ENCODE results near the gene ELMO1. TPM values are rescaled to one million over a fixed set of nuclear protein-coding genes. Genes with fewer than 3 reads are reported as not detected.
"Not testable (repeated sequence)": the region's sequence is repeated elsewhere in the genome, so short reads cannot be mapped to it uniquely, and the experiment has no call there.

The ELMO1 gene
- total RNA-seq, 1 donor = 508 TPM

DNA sequence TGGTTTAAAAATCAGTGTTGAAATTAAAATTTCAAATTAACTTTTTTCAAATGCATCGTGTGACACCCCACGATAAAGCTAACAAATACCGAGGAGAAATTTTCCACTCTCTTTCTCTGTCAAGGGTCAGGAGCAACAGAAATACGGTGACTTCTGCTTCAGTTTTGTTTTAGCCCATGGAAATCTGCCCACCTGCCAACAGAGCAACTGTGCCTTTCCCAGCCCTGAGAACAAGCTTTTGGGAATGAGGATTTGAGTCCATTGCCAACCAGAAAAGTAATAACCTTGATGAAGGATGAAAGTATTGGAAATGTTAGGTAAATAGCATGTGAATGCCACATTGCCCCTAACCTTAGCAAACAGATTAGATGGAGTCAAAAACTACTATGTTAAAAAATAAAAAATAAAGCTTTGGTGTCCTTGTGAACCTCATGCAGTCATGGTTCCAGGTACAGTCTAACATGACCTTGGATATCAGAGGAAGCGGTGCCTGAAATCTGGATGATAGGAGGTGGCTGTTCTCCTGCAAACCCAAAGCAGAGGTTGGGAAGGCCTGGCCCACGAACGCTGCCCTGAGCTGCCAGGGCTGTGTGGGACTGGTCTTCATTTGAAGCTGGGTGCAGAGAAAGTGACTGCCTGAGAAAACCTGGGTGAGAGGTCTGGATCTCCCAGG lies 296.8 kb downstream of the ELMO1 start:
- no peak for DNase-seq (ENCODE audit: low read depth in 2 of 3, low spot score in 2 of 3)

DNA sequence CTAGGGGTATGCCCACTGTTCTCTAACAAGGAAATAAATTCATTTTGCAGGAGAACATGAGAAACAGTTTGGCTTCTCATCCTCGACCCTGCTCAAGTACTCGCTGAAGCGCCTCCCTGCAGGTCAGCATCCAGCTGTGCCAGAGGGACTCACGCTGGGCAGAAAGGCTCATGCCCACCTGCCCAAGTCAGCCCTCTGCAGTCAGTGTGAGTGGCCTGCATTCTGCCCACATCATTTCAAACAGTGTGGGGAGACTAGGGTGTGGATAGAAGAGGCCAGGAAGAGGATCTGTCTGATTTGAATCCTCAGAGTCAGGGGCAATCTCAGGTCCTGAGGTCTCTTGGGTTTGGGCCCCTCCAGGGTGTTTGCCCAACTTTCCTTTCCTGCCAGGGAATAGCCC lies 297.8 kb downstream of the ELMO1 start:
- no peak for DNase-seq (ENCODE audit: low read depth in 2 of 3, low spot score in 2 of 3)

DNA sequence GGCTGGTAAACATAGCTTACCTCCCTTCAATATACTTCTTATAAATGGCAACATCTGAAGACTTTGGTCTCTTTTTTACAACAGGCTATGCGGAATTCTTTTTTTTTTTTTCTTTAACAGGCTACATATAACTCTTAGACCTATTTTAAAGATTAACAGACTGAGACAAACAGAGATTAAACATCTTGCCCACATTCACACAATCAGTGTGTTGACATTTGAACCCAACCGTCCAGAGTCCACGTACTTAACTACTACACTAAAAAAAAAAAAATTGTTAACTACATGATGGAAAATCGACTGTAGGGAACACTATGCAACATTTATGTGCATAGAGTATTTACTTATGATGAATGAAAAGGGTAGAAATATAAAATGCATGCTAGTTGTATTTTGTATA lies 298.5 kb downstream of the ELMO1 start:
- no peak for DNase-seq (ENCODE audit: low read depth in 2 of 3, low spot score in 2 of 3)

DNA sequence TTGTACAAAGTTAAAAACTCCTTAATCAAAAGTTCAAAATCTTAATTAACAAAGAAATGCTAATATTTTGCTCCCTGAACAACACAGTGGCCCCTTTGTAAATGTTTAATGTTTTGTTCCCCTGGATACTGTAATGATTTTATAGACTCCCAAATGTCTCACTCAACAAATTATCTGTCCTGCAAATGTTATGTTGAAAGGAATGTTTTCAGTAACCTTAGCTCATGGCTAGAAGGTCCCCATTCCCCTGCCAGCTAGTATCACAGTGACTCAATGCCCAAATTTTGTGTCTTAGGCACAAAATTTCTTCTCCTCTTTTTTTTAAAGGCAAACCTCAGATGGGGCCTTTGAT lies 298.9 kb downstream of the ELMO1 start:
- DNase-seq (ENCODE audit: low read depth in 2 of 3, low spot score in 2 of 3) = no peak

DNA sequence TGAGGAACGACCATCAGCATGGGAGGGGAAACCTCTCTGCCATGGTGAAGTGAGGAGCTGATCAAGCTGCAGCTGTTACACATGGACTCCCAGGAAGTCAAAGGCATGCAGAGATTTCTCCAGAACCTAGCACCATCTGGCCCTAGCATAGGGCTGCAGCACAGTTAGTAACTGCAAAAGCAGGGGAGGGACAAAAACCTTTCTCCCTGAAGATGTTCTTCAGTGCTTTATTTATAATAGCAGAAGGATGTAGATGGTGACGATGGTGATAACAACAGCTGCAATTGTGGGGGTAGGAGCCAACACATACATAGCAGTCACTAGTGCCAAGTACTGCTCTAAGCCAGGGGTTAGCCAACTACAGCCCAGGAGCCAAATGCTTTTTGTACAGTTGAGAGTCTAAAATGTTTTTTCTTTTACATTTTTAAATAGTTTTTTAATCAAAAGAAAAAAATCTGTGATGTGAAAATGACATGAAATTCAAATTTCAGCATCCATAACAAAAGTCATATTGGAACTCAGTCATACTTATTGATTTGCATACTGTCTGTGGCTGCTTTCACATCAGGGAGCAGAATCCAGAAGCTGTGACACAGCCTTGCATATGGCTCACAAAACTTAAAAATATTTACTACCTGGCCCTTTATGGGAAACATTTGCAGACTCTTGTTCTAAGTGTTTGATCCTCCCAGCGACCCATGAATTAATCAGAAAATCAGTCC lies 299.5 kb downstream of the ELMO1 start:
- DNase-seq (ENCODE audit: low read depth in 2 of 3, low spot score in 2 of 3) = no peak

DNA sequence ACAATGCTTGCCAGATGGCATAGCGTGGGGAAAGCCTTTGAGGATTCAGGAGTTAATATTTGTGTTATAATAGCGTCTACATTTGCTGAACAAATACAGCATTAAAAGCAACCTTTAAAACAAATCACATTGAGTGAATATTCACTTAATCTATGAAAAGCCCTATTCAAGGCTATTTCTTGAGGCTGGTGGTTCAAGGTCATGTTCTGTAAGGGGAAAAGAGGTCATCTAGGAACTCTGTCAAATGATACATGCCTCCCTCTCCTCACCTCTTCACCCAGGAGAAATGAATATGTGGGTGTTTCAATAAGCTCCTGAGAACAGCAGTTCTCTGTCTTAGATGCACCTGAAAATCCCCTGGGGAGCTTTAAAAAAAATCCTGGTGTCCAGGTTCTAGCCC lies 303.0 kb downstream of the ELMO1 start:
- DNase-seq (ENCODE audit: low read depth in 2 of 3, low spot score in 2 of 3) = no peak

DNA sequence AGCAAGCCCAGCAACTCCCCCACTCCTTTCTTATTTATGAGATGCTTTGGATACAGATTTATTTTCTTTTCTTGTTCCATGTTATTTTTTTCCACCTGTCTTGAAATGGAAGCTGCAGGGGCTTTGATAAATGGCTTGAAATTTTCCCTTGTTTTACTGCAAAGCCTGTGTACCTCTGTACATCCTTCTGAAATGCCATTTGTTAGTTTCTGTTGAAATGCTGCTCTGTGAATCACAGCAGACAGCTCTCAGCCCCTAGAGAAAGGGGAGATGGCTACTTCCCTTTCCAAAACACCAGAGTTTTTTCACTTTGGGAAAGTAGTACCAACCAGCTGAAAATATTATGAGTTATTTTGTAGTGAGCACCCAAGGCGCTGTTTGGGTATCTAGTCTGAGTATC lies 304.2 kb downstream of the ELMO1 start:
- DNase-seq (ENCODE audit: low read depth in 2 of 3, low spot score in 2 of 3) = no peak

DNA sequence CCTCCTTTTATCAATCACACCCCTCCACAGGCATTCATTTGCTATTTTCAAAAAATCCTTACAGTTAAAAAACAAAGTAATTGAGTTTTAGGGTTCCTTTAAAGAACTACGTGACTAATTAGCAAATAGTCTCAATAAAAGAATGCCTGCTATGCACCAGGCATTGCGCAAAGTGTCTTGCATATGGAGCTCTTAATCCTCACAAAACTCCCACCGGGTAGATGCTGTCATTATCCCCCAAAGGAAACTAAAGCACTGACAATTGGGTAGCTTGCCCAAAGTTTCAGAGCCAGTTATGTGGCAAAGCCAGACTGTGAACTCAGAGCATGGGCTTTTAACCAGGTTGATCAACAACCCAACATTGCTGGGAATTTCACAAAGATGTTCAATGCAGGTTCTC lies 305.7 kb downstream of the ELMO1 start:
- DNase-seq (ENCODE audit: low read depth in 2 of 3, low spot score in 2 of 3) = no peak

DNA sequence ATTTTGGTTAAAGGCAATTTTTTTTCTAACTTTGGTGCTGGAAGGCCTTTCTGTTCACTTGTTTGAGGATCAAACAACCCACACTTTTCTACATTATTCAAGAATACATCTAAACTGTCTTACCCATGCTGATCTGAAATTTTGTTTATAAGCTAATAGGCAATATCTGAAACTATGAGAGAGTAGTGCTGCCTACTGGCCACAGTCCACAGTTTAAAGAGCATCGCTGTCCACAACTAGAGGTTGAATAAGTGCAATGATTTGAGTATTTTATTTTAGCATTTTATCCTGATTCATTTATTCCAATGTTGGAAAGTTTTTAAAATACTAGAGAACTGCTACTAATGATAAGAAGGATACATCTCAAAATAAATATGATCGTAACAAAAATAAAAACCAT lies 306.9 kb downstream of the ELMO1 start:
- no peak for DNase-seq (ENCODE audit: low read depth in 2 of 3, low spot score in 2 of 3)

DNA sequence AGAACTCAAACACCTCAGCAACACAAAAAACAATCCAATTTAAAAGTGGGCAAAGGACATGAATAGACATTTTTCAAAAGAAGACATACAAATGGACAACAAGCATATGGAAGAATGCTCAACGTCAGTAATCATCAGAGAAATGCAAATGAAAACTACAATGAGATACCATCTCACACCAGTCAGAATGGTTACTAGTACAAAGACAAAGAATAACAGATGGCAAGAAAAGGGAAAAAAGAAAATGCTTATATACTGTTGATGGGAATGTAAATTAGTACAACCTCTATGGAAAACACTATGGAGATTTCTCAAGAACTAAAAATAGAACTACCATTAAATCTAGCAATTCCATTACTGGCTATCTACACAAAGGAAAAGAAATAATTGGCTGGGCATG lies 314.8 kb downstream of the ELMO1 start:
- not testable (repeated sequence) for DNase-seq (ENCODE audit: low read depth in 2 of 3, low spot score in 2 of 3)

DNA sequence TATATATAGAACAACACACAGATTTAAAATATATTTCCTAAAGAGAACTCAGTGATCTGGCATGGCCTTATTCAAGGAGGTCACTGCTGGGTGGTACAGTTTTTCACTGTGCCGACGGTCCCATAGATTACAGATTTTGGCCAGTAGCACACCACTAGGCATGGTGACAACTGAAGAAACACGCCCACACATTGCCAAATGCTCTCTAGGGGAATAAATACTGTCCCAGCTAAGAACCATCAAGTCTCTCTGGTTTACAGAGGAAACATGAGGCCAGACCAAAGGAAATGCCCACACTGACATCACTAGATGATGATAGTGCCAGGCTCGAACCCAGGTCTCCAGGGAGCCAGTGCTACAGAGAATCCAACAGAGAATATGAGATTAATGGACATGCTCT lies 316.8 kb downstream of the ELMO1 start:
- DNase-seq (ENCODE audit: low read depth in 2 of 3, low spot score in 2 of 3) = no peak

DNA sequence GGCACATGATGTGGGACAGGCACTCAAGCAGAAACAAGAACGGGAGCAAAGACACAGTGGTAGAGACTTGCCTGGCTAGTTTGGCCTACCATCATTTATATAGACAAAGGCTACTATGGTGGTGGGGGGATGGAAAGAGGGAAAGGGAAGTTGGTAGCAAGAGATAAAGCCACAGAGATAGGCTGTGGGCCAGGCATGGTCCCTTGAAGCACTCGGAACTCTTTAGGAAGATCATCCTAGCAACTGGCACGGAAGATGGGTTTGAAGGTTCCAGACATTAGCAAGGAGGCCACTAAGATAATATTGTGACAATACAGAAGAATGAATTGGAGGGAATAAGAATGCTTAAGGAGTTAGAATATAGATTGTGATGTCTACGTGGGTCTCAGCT lies 319.6 kb downstream of the ELMO1 start:
- DNase-seq (ENCODE audit: low read depth in 2 of 3, low spot score in 2 of 3) = peak in 2 of 3 donors; percentile 17 to 44

DNA sequence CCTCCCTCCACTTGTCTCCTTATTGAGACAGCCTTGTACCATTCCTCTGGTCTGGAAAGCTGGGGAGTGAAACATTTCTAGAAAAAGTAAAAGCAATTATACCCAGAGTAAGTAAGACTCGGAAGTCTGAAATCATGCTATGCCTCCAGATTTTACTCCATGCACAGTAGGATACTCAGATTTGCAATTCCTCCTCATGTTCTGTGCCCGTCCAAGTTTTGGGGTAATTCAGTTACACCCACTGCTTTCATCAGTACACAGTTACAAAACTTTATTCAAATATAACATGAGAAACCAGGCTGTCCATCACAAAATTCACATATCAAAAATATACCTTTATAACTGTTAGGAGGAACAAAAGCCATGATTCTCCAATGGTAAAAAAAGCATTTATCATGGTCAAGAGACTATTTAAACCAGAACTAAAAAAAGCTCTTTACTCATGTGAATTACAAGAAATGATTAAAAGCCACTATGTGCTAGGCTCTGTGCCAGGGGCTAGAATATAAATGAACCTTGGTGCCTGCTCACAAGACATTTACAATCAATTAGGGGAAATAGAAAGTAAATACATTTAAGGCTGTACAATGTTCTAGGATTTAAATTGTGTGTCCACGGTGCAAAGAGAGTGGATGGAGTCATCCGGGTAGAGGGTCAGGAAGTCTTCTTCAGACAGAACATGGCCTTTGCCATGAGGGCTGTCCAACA lies 320.2 kb downstream of the ELMO1 start:
- DNase-seq (ENCODE audit: low read depth in 2 of 3, low spot score in 2 of 3) = no peak

DNA sequence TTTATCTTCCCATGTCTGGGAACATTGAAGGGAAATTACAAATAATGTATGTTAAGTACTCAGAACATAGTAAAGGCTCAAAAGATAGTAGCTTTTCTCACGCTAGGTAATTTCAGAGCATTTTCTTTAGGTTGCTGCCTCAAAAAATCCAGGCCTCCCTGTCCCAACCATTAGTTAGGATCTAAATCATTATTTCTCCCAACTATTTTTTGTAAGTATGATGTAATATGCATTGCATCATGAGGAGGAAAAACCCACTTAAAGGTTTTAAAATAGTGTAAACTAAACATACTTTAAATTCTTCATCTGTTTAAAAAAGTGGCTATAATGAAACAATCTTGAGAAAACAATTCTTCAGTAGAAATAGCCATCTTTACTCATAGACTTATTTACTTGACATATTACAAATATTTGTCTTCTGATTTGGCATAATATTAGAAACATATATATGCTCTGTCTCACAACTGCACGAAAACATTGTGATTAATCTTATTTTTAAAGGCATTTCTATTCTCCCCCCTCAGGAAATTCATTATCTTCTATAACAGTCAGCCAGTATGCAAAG lies 329.3 kb downstream of the ELMO1 start:
- DNase-seq (ENCODE audit: low read depth in 2 of 3, low spot score in 2 of 3) = no peak

DNA sequence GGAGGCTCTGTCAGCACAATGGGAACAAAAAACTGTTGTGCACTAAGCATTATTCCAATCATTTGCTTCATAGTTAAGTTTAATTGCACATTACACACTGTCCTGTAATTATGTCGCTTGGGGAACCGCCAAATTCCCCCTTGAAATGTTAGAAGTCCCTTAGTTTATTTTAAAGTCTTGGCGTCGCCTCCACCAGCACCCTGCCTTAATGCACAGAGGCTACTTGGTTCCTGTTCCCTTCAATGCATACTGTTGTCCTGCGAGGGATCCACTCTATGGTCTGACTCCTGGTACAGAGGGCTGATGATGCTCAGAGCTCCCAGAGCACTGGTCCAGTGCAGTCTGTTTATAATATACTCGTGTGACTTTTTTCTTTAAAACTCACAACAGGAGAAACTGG lies 330.7 kb downstream of the ELMO1 start:
- DNase-seq (ENCODE audit: low read depth in 2 of 3, low spot score in 2 of 3) = no peak

DNA sequence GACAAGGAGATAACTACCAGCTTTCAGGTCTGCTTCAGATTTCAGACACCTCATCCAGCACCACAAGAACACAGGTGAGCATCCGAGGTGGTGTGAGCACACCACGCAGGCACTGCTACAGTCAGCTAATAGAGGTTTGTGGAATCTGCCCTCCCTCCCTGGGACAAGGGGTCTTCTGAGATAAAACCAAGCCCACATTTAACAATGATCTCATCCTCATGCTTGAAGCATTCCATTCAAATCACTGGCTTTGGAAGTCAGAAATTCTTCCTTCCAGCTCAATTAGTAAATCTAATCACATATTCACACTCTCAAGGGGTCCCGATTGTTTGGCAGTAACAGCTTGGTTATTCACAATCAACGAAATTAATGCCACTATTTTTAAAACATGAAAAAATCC lies 331.4 kb downstream of the ELMO1 start:
- no peak for DNase-seq (ENCODE audit: low read depth in 2 of 3, low spot score in 2 of 3)

DNA sequence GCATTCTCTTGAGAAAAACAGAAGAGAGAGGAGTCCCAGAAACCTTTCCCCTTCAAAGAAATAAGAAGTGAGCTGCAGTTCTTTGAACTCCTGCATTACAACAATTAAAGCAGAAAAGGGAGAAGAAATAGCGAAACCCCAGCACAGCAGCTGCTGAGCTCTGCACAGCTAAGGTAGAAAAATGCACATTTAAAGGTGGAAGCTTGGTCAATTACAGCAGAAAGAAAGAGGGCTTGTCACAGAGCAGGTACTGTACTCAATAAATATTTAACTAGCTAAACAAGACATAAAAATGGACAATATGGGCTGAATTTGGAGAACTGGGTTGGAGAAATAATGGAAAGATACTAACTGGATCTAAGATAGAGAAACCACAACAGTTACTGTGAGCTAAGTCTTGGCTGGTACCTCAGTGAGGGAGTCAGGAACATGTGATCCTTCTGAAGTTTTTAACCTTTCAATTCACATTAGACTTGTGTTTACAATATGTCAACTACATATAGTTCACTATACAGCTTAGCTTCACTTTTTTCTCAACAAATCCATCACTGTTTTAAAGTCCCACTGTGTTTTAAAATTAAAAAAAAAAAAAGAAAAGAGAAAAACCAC lies 332.5 kb downstream of the ELMO1 start:
- no peak for DNase-seq (ENCODE audit: low read depth in 2 of 3, low spot score in 2 of 3)

DNA sequence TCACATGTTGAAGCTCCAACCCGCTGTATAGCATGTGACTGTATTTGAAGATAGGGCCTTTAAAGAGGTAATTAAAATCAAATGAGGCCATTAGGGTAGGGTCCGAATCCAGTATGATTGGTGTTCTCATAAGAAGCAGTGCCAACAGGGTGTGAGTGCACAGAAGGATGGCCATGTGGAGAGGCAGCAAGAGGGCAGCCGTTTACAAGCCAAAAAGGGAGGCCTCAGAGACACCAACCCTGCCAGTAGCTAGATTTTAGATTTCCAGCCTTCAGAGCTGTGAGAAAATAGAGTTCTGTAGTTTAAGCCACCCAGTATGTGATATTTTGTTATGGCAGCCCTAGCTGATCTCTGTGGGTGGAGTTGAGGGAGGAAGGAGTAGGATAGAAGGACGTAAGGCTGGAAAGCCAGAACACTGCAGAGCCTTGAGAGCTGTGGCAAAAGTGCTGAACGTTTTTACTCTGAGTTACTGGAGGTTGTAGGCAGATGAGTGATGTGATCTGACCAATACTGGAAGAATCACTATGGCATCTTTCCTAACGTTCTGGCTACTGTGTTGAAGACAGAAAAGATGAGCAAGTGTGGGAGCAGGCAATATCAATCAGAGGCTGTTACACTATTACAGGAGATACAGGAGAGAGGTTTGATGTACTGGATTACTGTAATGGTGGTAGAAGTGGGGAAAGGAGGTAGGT lies 334.9 kb downstream of the ELMO1 start:
- no peak for DNase-seq (ENCODE audit: low read depth in 2 of 3, low spot score in 2 of 3)

DNA sequence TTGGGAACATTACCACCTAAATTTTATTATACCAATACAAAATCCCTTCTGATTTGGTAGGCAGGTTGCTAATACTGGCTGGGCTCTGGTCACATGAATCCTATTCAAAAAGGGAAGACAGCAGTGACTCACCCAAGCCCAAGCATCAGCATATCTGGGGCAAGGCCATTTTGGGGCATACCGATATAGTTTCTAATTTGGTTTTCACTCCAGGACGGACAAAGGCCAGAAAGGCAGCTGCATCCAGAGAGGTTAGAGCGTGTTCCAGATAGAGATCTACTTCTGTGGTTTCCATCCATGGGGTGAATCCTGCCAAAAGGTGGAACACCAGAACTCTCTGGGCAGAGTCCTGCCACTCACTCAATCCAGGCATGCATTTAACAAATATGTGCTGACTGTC lies 335.8 kb downstream of the ELMO1 start:
- DNase-seq (ENCODE audit: low read depth in 2 of 3, low spot score in 2 of 3) = peak in 1 of 3 donors; percentile 15

DNA sequence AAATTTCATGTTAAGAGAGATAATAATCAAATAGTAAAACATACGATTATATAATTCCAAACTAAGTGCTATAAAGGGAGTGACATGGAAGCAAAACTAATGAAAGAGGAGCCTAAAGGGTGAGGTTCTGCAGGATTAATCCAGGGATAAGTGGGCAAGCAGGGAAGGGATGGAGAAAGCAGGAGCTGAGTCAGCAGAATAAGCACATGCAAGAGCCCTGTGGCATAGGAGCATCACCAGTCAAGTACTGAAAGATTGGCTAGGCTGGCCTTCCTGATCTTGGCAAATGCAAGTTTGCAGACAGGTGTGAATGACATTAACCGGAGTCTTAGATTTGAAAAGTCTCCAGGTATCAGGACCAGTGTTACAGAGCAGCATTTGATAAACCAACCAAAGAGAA lies 336.4 kb downstream of the ELMO1 start:
- DNase-seq (ENCODE audit: low read depth in 2 of 3, low spot score in 2 of 3) = no peak

DNA sequence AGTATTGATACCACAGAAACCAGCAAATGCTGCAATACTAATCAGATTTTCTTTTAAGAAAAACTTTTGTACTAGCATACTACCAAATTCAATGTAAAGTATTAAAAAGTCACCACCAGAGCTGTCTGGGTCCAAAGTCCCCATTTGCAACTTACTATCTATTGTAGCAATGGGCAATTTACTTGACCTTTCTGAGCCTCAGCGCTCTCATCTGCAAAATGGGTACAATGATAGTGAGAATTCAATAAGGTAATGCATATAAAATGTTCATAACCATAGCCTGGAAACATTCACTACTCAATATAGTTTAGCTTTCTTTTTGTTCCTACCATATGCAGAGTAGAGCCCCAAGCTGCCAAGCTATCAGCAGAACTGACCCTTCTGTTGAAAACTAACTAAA lies 337.2 kb downstream of the ELMO1 start:
- DNase-seq (ENCODE audit: low read depth in 2 of 3, low spot score in 2 of 3) = no peak
